GM23338 (cell line): ENCODE measurements around the gene YBX2. TPM values are rescaled to one million over a fixed set of nuclear protein-coding genes. Genes with fewer than 3 reads are reported as not detected.

Experiments used
- ATAC-seq: fragments of 200-7000 bp; cut with Tn5 transposase; 3 replicates; pipeline ENCODE4 v1.9.1; 2020
- DNase-seq: peaks from one replicate; pipeline ENCODE4 v3.0.0-alpha.2; 2015; ENCODE audit warnings: low spot score
- H2AFZ ChIP-seq: fragments of 200-600 bp; sonication (generic); 2 replicates; pipeline ENCODE4 v1.8.0; 2016; ENCODE audit warnings: antibody characterized with exemption, mild to moderate bottlenecking, moderate library complexity
- H3F3A ChIP-seq: fragments of 200-600 bp; sonication (generic); replicated peaks from 2 replicates; pipeline ENCODE4 v1.8.0; 2017; ENCODE audit warnings: antibody characterized with exemption, mixed run types, low read depth
- H3K27ac ChIP-seq: fragments of 200-600 bp; sonication (generic); 2 replicates; pipeline ENCODE4 v1.6.1; 2016; ENCODE audit warnings: low read depth
- H3K27me3 ChIP-seq: fragments of 200-600 bp; sonication (generic); 2 replicates; pipeline ENCODE4 v1.8.0; 2016; ENCODE audit warnings: mild to moderate bottlenecking, mixed run types, moderate library complexity; ENCODE audit not compliant: insufficient read depth
- H3K36me3 ChIP-seq: fragments of 200-600 bp; sonication (generic); 2 replicates; pipeline ENCODE4 v1.8.0; 2016; ENCODE audit warnings: mild to moderate bottlenecking; ENCODE audit not compliant: insufficient read depth
- H3K4me1 ChIP-seq: fragments of 200-600 bp; sonication (generic); 2 replicates; pipeline ENCODE4 v1.8.0; 2016; ENCODE audit warnings: mild to moderate bottlenecking, moderate library complexity; ENCODE audit not compliant: insufficient read depth
- H3K4me2 ChIP-seq: fragments of 200-600 bp; sonication (generic); 2 replicates; pipeline ENCODE4 v1.7.1; 2017; ENCODE audit warnings: mixed run types
- H3K4me3 ChIP-seq: fragments of 200-600 bp; sonication (generic); 2 replicates; pipeline ENCODE4 v1.6.1; 2016; ENCODE audit warnings: mixed run types
- H3K79me2 ChIP-seq: fragments of 200-600 bp; sonication (generic); replicated peaks from 2 replicates; pipeline ENCODE4 v1.8.0; 2017; ENCODE audit warnings: mild to moderate bottlenecking; ENCODE audit not compliant: insufficient read depth
- H3K9me2 ChIP-seq: fragments of 200-600 bp; sonication (generic); 2 replicates; pipeline ENCODE4 v1.8.0; 2017; ENCODE audit not compliant: insufficient read depth
- H4K20me1 ChIP-seq: fragments of 200-600 bp; sonication (generic); replicated peaks from 2 replicates; pipeline ENCODE4 v1.8.0; 2017; ENCODE audit warnings: mild to moderate bottlenecking; ENCODE audit not compliant: insufficient read depth
- H3K27ac Mint-ChIP-seq: 2 replicates; pipeline ENCODE4 v1.8.0; 2020; ENCODE audit warnings: inconsistent platforms, mild to moderate bottlenecking, moderate library complexity, mixed read lengths
- H3K27me3 Mint-ChIP-seq: 3 replicates; pipeline ENCODE4 v1.8.0; 2022; ENCODE audit warnings: low read depth, mild to moderate bottlenecking, moderate library complexity, mixed read lengths, inconsistent platforms; ENCODE audit not compliant: insufficient read depth, poor library complexity
- H3K36me3 Mint-ChIP-seq: 3 replicates; pipeline ENCODE4 v1.8.0; 2021; ENCODE audit warnings: low read depth, mild to moderate bottlenecking, inconsistent platforms, moderate library complexity, mixed read lengths
- H3K4me1 Mint-ChIP-seq: 3 replicates; pipeline ENCODE4 v1.8.0; 2020; ENCODE audit warnings: mild to moderate bottlenecking, inconsistent platforms, mixed read lengths
- H3K4me3 Mint-ChIP-seq: 3 replicates; pipeline ENCODE4 v1.8.0; 2021; ENCODE audit warnings: moderate library complexity, mild to moderate bottlenecking, inconsistent platforms, mixed read lengths
- H3K9me3 Mint-ChIP-seq: 3 replicates; pipeline ENCODE4 v1.8.0; 2020; ENCODE audit warnings: moderate library complexity, mild to moderate bottlenecking, inconsistent platforms, mixed read lengths
- CREB1 ChIP-seq: fragments of 250-450 bp; sonication (Bioruptor Pico); IDR thresholded peaks from 2 replicates; pipeline ENCODE4 v1.5.0; 2020; ENCODE audit warnings: low read depth, mild to moderate bottlenecking, moderate library complexity
- CTCF ChIP-seq, 2 experiments: fragments of 200-600 bp in 1 of 2; sonication (generic) in 1 of 2; conservative IDR thresholded peaks; 2 replicates each; pipeline versions ENCODE4 v1.5.1 to v1.6.1; 2016 to 2017; ENCODE audit warnings: antibody characterized with exemption in 2 of 2, low read depth in 2 of 2, mild to moderate bottlenecking in 2 of 2, moderate library complexity in 1 of 2
- EZH2 ChIP-seq: fragments of 200-600 bp; sonication (generic); IDR thresholded peaks from one replicate; pipeline ENCODE4 v1.8.0; 2017; ENCODE audit warnings: antibody characterized with exemption, mild to moderate bottlenecking, low read depth; ENCODE audit not compliant: unreplicated experiment
- JUNB ChIP-seq: IDR thresholded peaks from one replicate; pipeline ENCODE4 v1.6.1; 2016; ENCODE audit warnings: antibody characterized with exemption; ENCODE audit not compliant: unreplicated experiment
- POLR2AphosphoS5 ChIP-seq: IDR thresholded peaks from 2 replicates; pipeline ENCODE4 v1.6.1; 2016; ENCODE audit warnings: antibody characterized with exemption, low read depth
- REST ChIP-seq: IDR thresholded peaks from one replicate; pipeline ENCODE4 v1.6.1; 2018; ENCODE audit warnings: antibody characterized with exemption; ENCODE audit not compliant: unreplicated experiment
- ZNF114 ChIP-seq: fragments of 250-450 bp; sonication (Bioruptor Pico); IDR thresholded peaks from 2 replicates; pipeline ENCODE4 v1.5.0; 2020; ENCODE audit warnings: mild to moderate bottlenecking, moderate library complexity
- ZNF331 ChIP-seq: fragments of 250-450 bp; sonication (Bioruptor Pico); IDR thresholded peaks from 2 replicates; pipeline ENCODE4 v1.5.0; 2020; ENCODE audit warnings: low read depth, mild to moderate bottlenecking, moderate library complexity
- ZNF462 ChIP-seq: fragments of 250-450 bp; sonication (Bioruptor Pico); IDR thresholded peaks from 2 replicates; pipeline ENCODE4 v1.5.0; 2020; ENCODE audit warnings: mild to moderate bottlenecking, moderate library complexity
- polyA plus RNA-seq: library from polyadenylated mRNA; unstranded; fragments of >200 nt; fragmentation: Nextera tagmentation; extraction: Ambion mirVana; gene quantifications from 2 replicates; pipeline ENCODE4 v1.2.1, GENCODE V29; 2016
- total RNA-seq: library from RNA; depleted of rRNA; stranded (reverse); fragments of >200 nt; shearing (Covaris generic); gene quantifications from 2 replicates; pipeline ENCODE4 v1.2.3, GENCODE V29; 2014

YBX2 gene
- total and polyA plus RNA-seq, 2 experiments from 2014 or later = 22.5 to 36.5 TPM

- peak; percentile 10; the same call in 1 of the 2 replicates for TF ChIP-seq POLR2AphosphoS5
- no peak for TF ChIP-seq ZNF331 (CRISPR knock-in tag)
- peak overlapping the region; percentile 92 for H3K27ac Mint-ChIP-seq
- peak; percentile 40 for ATAC-seq
- Histone ChIP-seq H3K27me3 (no peaks in the 10 kb centered on the region), H4K20me1 (peaks cover 15% of the 10 kb centered on the region; the same call in 1 of the 2 replicates), H3K4me1 (peaks cover 9% of the 10 kb centered on the region), H3K27ac (peak overlapping the region; percentile 97), H3K79me2 (peaks cover 27% of the 10 kb centered on the region), H3K4me3 (peak overlapping the region; percentile 99), H2AFZ (no peak overlapping the region), H3K36me3 (peaks cover 15% of the 10 kb centered on the region), H3K4me2 (peak overlapping the region; percentile 100), H3K9me2 (no peaks in the 10 kb centered on the region), H3F3A (peaks cover 21% of the 10 kb centered on the region)
- peaks cover 33% of the 10 kb centered on the region for H3K27me3 Mint-ChIP-seq
- peaks cover 45% of the 10 kb centered on the region for H3K36me3 Mint-ChIP-seq
- peak overlapping the region; percentile 91 for H3K4me3 Mint-ChIP-seq
- peaks cover 28% of the 10 kb centered on the region for H3K4me1 Mint-ChIP-seq
- DNase-seq = peak; percentile 94
- H3K9me3 Mint-ChIP-seq = no peaks in the 10 kb centered on the region; the same call in 2 of the 3 replicates
Observed at GRCh38 chr17:7260651-7261378, 33.6 kb downstream of the YBX2 start.

- H3F3A ChIP-seq = peaks cover 21% of the 10 kb centered on the region
- peaks cover 28% of the 10 kb centered on the region for H3K4me1 Mint-ChIP-seq
- H3K4me3 ChIP-seq = peak overlapping the region; percentile 99
- peak overlapping the region; percentile 91 for H3K4me3 Mint-ChIP-seq
- peak overlapping the region; percentile 100 for H3K4me2 ChIP-seq
- peak overlapping the region; percentile 84; the same call in 1 of the 2 replicates for H3K27ac Mint-ChIP-seq
- ATAC-seq (no peak), DNase-seq (no peak)
- TF ChIP-seq CREB1 (CRISPR knock-in tag) (no peak), ZNF331 (CRISPR knock-in tag) (no peak), ZNF114 (CRISPR knock-in tag) (no peak), ZNF462 (CRISPR knock-in tag) (no peak), CTCF (conservative IDR thresholded peaks at IDR 0.05; ENCODE audit: low read depth in 2 of 2) (no peak), EZH2 (no peak), JUNB (no peak), REST (no peak)
- peaks cover 9% of the 10 kb centered on the region for H3K4me1 ChIP-seq
- H4K20me1 ChIP-seq = peaks cover 17% of the 10 kb centered on the region; the same call in 1 of the 2 replicates
- no peaks in the 10 kb centered on the region for H3K9me2 ChIP-seq
- no peaks in the 10 kb centered on the region for H3K27me3 ChIP-seq
- H2AFZ ChIP-seq = no peak overlapping the region
- peaks cover 27% of the 10 kb centered on the region for H3K79me2 ChIP-seq
- H3K36me3 ChIP-seq = peaks cover 16% of the 10 kb centered on the region
- peak overlapping the region; percentile 97; the same call in 1 of the 2 replicates for H3K27ac ChIP-seq
- H3K9me3 Mint-ChIP-seq = no peaks in the 10 kb centered on the region; the same call in 2 of the 3 replicates
- H3K27me3 Mint-ChIP-seq = peaks cover 33% of the 10 kb centered on the region
- peaks cover 51% of the 10 kb centered on the region for H3K36me3 Mint-ChIP-seq
Observed at GRCh38 chr17:7260151-7260550, 34.3 kb downstream of the YBX2 start.
